Gastroesophageal sphincter (tissue), 4 donors: ENCODE measurements around the gene IQSEC1. TPM values are rescaled to one million over a fixed set of nuclear protein-coding genes. Genes with fewer than 3 reads are reported as not detected.

Source experiments
- ATAC-seq: fragments of 150-250 bp; one replicate; pipeline ENCODE4 v1.9.1; 2016; ENCODE audit warnings: mild to moderate bottlenecking, moderate library complexity
- H3K27ac ChIP-seq, 4 donors: fragments of 200-600 bp; sonication (generic) in 3 of 4; 1 replicate in 3 of 4; 2 replicates in 1 of 4; pipeline ENCODE4 v1.5.1; 2016 to 2019
- H3K27me3 ChIP-seq: fragments of 200-600 bp; sonication (generic); one replicate; pipeline ENCODE4 v1.5.1; 2019
- H3K36me3 ChIP-seq, 2 donors: fragments of 200-600 bp; sonication (generic); one replicate each; pipeline ENCODE4 v1.5.1; 2019; ENCODE audit warnings: control low read depth in 1 of 2
- H3K4me1 ChIP-seq, 3 donors: fragments of 200-600 bp; sonication (generic); 1 replicate in 2 of 3; 2 replicates in 1 of 3; pipeline ENCODE4 v1.5.1; 2016 to 2019; ENCODE audit warnings: control low read depth in 2 of 3
- H3K4me3 ChIP-seq, 2 donors: fragments of 200-600 bp; sonication (generic); one replicate each; pipeline ENCODE4 v1.5.1; 2019; ENCODE audit warnings: mild to moderate bottlenecking in 1 of 2, moderate library complexity in 1 of 2
- H3K9me3 ChIP-seq, 3 donors: fragments of 200-600 bp; sonication (generic); one replicate each; pipeline ENCODE4 v1.5.1; 2017 to 2019; ENCODE audit warnings: control low read depth in 2 of 3
- EP300 ChIP-seq: sonication (generic); formaldehyde crosslinking; IDR thresholded peaks from one replicate; pipeline ENCODE4 v1.6.1; 2017; ENCODE audit warnings: antibody characterized with exemption, mild to moderate bottlenecking
- POLR2A ChIP-seq, 2 donors: fragments of 450-650 bp; IDR thresholded peaks; one replicate each; pipeline ENCODE4 v1.6.1; 2017; ENCODE audit warnings: antibody characterized with exemption in 2 of 2, mild to moderate bottlenecking in 2 of 2, moderate library complexity in 1 of 2
- POLR2AphosphoS5 ChIP-seq: sonication (generic); formaldehyde crosslinking; IDR thresholded peaks from one replicate; pipeline ENCODE4 v1.6.1; 2017; ENCODE audit warnings: antibody characterized with exemption
- WGBS, 2 donors: methylation state at CpG; one replicate each; pipeline ENCODE4 v1.1.5; 2018; ENCODE audit warnings: low coverage in 1 of 2; 5-methylcytosine and 5-hydroxymethylcytosine counted together
- total RNA-seq, 4 donors: library from RNA; depleted of rRNA; stranded (reverse); fragments of >200 nt; gene quantifications; one replicate each; pipeline ENCODE4 v1.1.0, GENCODE V29; 2016
- TF ChIP-seq, protein P1 (sequence below), 4 experiments: fragments of 200-600 bp in 2 of 4; fragments of 450-650 bp in 2 of 4; sonication (generic) in 1 of 4; IDR thresholded peaks; one replicate each; pipeline ENCODE4 v1.5.1; 2017 to 2019; ENCODE audit warnings: antibody characterized with exemption in 4 of 4, mild to moderate bottlenecking in 2 of 4, moderate library complexity in 2 of 4

IQSEC1 gene
- total RNA-seq, 4 donors from 2014 or later, result 49.5 to 104 (median 61.7) TPM

DNA sequence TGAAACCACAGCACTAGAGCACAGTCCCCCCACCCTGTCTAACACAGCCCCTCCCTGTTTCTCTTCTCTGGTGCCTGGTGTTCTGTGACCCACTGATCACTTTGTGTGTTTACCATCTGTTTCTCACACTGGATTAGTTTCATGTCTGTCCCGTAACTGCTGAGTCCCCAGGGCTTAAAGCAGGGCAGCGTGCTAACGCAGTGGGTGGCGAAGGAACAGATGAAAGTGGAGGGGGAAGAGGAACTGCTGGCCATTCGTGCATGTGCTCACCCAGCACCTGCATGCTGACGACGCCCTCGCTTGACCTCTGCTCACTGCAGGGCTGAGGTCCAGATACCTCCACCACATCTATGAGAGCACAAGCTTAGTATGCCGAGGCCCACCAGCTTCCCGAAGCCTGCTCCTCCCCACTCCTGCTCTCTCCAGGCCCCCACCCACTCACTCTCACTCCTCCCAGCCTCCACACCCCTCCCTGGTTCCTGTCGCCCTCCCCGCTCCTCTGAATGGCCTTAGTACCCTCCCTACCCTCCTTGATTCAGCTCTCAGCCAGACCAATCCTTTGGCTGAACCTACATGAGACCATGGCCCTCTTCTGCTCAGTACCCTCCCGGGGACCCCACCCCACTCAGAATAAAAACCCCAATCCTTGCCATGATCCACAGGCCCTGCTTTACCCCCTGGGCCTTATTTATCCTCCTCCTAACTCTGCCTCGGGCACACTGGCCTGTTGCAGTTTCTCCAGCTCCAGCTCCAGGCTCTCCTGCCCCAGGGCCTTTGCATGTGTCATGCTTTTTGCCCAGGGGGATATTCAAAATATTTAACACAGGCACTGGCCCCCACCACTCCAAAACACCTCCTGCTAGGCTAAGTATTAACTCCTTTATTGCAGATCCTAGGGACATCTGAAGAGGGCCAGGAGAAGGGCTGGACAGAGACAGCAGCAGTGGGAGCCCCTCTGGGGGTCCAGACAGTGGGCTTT lies 15.1 kb upstream of the IQSEC1 start:
- Histone ChIP-seq H3K36me3 (no peaks in the 10 kb centered on the region), H3K27ac (no peak overlapping the region), H3K4me1 (peaks cover 0 to 18% (median 0%) of the 10 kb centered on the region in 3 donors), H3K9me3 (no peaks in the 10 kb centered on the region), H3K27me3 (no peaks in the 10 kb centered on the region), H3K4me3 (no peak overlapping the region)
- WGBS, 2 donors, result 70 to 77% methylated on average over 7 to 9 of the region's 14 CpGs
- ATAC-seq, result no peak
- TF ChIP-seq EP300 (no peak), POLR2A (IDR thresholded peaks at IDR 0.05) (no peak), POLR2AphosphoS5 (no peak)
- TF ChIP-seq, protein P1, sequence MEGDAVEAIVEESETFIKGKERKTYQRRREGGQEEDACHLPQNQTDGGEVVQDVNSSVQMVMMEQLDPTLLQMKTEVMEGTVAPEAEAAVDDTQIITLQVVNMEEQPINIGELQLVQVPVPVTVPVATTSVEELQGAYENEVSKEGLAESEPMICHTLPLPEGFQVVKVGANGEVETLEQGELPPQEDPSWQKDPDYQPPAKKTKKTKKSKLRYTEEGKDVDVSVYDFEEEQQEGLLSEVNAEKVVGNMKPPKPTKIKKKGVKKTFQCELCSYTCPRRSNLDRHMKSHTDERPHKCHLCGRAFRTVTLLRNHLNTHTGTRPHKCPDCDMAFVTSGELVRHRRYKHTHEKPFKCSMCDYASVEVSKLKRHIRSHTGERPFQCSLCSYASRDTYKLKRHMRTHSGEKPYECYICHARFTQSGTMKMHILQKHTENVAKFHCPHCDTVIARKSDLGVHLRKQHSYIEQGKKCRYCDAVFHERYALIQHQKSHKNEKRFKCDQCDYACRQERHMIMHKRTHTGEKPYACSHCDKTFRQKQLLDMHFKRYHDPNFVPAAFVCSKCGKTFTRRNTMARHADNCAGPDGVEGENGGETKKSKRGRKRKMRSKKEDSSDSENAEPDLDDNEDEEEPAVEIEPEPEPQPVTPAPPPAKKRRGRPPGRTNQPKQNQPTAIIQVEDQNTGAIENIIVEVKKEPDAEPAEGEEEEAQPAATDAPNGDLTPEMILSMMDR (IDR thresholded peaks at IDR 0.05), result no peak

DNA sequence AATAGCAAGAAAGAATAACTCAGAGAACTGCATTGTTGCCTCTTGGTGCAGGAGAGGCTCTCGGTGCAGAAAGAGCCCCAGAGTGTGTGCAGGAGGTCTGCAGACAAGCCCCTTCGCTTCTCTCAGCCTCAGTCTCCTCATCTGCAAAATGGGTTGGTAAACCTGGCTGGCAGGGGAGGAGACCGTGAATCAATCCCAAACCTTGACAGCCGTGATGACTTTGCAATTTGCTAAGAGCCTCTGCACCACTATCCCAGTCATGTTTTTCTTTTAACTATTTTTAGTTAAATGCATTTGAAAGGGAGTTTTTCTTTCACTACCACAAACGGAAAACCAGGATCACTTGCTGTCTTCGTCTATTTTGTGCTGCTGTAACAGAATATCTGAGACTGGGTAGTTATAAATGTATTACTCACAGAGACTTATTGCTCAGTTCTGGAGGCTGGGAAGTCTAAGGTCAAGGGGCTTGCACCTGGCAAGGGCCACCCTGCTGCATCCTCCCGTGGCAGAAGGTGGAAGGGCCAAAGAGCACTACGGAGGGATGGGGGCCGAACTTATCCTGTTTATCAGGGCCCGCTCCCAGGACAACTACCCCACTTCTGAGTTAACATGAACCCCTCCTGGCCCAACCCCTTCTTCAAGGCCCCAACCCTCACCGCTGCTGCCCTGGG lies 14.2 kb upstream of the IQSEC1 start:
- no peak for TF ChIP-seq POLR2A (IDR thresholded peaks at IDR 0.05)
- no peak for TF ChIP-seq EP300
- TF ChIP-seq POLR2AphosphoS5, result no peak
- TF ChIP-seq, protein P1 (IDR thresholded peaks at IDR 0.05), result no peak
- no peak for ATAC-seq

DNA sequence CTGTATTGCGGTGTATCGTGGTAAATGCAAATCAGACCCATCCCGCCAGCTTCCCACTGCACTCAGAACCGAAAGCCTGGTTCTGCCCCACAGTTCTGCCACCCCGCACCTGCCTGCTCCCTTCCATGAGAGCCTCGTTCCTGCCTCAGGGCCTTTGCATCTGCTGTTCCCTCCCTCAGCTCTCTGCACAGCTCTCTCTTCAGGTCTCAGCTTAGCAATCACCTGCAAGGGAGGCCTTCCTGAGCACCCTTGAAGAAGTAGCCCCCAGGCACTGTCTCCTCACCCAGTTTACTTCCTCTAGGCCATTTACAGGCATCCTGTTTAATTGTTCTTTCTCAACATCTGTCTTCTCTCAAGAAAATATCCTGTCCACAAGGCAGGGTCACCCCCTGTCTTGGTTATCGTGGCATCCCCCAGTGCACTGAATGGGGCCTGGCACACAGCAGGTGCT lies 13.3 kb upstream of the IQSEC1 start:
- no peak overlapping the region for H3K4me3 ChIP-seq
- no peaks in the 10 kb centered on the region for H3K9me3 ChIP-seq
- H3K27ac ChIP-seq, result no peak overlapping the region
- TF ChIP-seq POLR2AphosphoS5 (no peak), POLR2A (IDR thresholded peaks at IDR 0.05) (no peak), EP300 (no peak)
- TF ChIP-seq, protein P1 (IDR thresholded peaks at IDR 0.05), result no peak
- WGBS, 2 donors, result 83 to 100% methylated on average over 2 to 7 of the region's 7 CpGs
- no peaks in the 10 kb centered on the region for H3K36me3 ChIP-seq
- no peaks in the 10 kb centered on the region for H3K27me3 ChIP-seq
- no peak for ATAC-seq
- peaks cover 0 to under 1% (median 0%) of the 10 kb centered on the region in 3 donors for H3K4me1 ChIP-seq

More for the DNA sequence above, 14.2 kb upstream of the IQSEC1 start:
- no peaks in the 10 kb centered on the region for H3K27me3 ChIP-seq
- no peaks in the 10 kb centered on the region for H3K36me3 ChIP-seq
- peaks cover 0 to 9% (median 0%) of the 10 kb centered on the region in 3 donors for H3K4me1 ChIP-seq
- WGBS, 2 donors, result 60 to 64% methylated on average over 6 to 7 of the region's 11 CpGs
- H3K4me3 ChIP-seq, result no peak overlapping the region
- no peaks in the 10 kb centered on the region for H3K9me3 ChIP-seq
- H3K27ac ChIP-seq, result no peak overlapping the region

DNA sequence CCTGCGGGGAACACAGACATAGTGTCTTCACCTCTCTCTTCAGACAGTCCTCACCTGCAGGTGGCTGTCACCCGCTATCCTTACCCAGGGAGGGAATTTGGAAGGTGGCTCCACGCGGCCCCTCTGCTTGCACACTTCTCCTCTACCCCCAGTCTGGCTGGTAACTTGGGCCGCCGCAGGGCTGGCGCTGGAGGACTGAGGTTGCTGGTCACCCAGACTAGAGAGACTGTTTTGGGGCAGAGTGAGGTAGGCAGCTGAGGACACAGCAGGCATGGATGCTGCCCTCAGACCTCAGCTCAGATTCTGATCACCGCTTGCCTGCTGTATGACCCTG lies 12.6 kb upstream of the IQSEC1 start:
- TF ChIP-seq, protein P1 (IDR thresholded peaks at IDR 0.05), result no peak
- TF ChIP-seq POLR2AphosphoS5 (no peak), POLR2A (IDR thresholded peaks at IDR 0.05) (no peak), EP300 (no peak)
- no peak overlapping the region for H3K4me3 ChIP-seq
- no peaks in the 10 kb centered on the region for H3K4me1 ChIP-seq
- no peaks in the 10 kb centered on the region for H3K9me3 ChIP-seq
- WGBS, 2 donors, result no CpG with 5 or more reads among the region's 8 CpGs
- no peaks in the 10 kb centered on the region for H3K36me3 ChIP-seq
- H3K27me3 ChIP-seq, result no peaks in the 10 kb centered on the region
- no peak overlapping the region for H3K27ac ChIP-seq
- ATAC-seq, result no peak
